GM21825 (cell line): ENCODE results near the gene STK32C.

ENCODE experiments used
- ATAC-seq: cut with Tn5 transposase; IDR thresholded peaks from one replicate; pipeline ENCODE4 v1.9.1; 2021; ENCODE audit warnings: mild to moderate bottlenecking, moderate library complexity; ENCODE audit not compliant: unreplicated experiment

Gene STK32C

GRCh38 chr10:132283604-132284382, 24.0 kb downstream of the STK32C start:
- no peak for ATAC-seq

- ATAC-seq, result no peak
These were observed 24.8 kb downstream of the STK32C start for GRCh38 chr10:132282667-132283603.

- ATAC-seq, result no peak
These were observed 25.7 kb downstream of the STK32C start for GRCh38 chr10:132281915-132282666.

- no peak for ATAC-seq
These were observed 27.1 kb downstream of the STK32C start for GRCh38 chr10:132280646-132281074.

- no peak for ATAC-seq
These were observed 27.7 kb downstream of the STK32C start for GRCh38 chr10:132279873-132280645.

- no peak for ATAC-seq
These were observed 30.4 kb downstream of the STK32C start for GRCh38 chr10:132277311-132277741.

GRCh38 chr10:132276706-132277105, 31.0 kb downstream of the STK32C start:
- ATAC-seq, result no peak

GRCh38 chr10:132276179-132276675, 31.5 kb downstream of the STK32C start:
- no peak for ATAC-seq

- ATAC-seq, result no peak
These were observed 32.1 kb downstream of the STK32C start for GRCh38 chr10:132275426-132276178.

GRCh38 chr10:132274986-132275385, 32.8 kb downstream of the STK32C start:
- no peak for ATAC-seq

- no peak for ATAC-seq
These were observed 33.2 kb downstream of the STK32C start for GRCh38 chr10:132274581-132274980.

- no peak for ATAC-seq
These were observed 33.8 kb downstream of the STK32C start for GRCh38 chr10:132273966-132274365.

GRCh38 chr10:132273304-132273944, 34.3 kb downstream of the STK32C start:
- no peak for ATAC-seq

GRCh38 chr10:132272231-132272971, 35.3 kb downstream of the STK32C start:
- ATAC-seq, result no peak

GRCh38 chr10:132271458-132272230, 36.1 kb downstream of the STK32C start:
- no peak for ATAC-seq

- ATAC-seq, result no peak
These were observed 36.9 kb downstream of the STK32C start for GRCh38 chr10:132270721-132271457.

- ATAC-seq, result no peak
These were observed 37.5 kb downstream of the STK32C start for GRCh38 chr10:132270256-132270655.
